HCT116 (cell line): ENCODE data around the gene ZNF121.

Source experiments
- CEBPB ChIP-seq: IDR thresholded peaks from 2 replicates; pipeline ENCODE4 v1.6.1; 2012; ENCODE audit warnings: low read depth
- EGR1 ChIP-seq: IDR thresholded peaks from 2 replicates; pipeline ENCODE4 v1.6.1; 2012; ENCODE audit warnings: low read depth
- JUND ChIP-seq: IDR thresholded peaks from 2 replicates; pipeline ENCODE4 v1.6.1; 2012
- POLR2A ChIP-seq: IDR thresholded peaks from 2 replicates; pipeline ENCODE4 v1.7.0; 2011; ENCODE audit warnings: borderline replicate concordance; ENCODE audit not compliant: insufficient read depth, insufficient read length; ENCODE audit errors: extremely low read depth
- POLR2AphosphoS5 ChIP-seq: IDR thresholded peaks from 2 replicates; pipeline ENCODE4 v1.6.1; 2011; ENCODE audit warnings: mild to moderate bottlenecking, low read depth, low read length, moderate library complexity
- RAD21 ChIP-seq: IDR thresholded peaks from 2 replicates; pipeline ENCODE4 v1.6.1; 2012; ENCODE audit warnings: low read depth, mild to moderate bottlenecking
- SRF ChIP-seq: IDR thresholded peaks from 2 replicates; pipeline ENCODE4 v1.6.1; 2012; ENCODE audit warnings: low read depth
- YY1 ChIP-seq: IDR thresholded peaks from 2 replicates; pipeline ENCODE4 v1.6.1; 2011; ENCODE audit warnings: low read length, low read depth, moderate library complexity, mild to moderate bottlenecking; ENCODE audit not compliant: insufficient replicate concordance; ENCODE audit errors: extremely low read depth
- TF ChIP-seq, protein P1 (sequence below), 3 experiments: fragments of 200-600 bp in 1 of 3; sonication (generic) in 1 of 3; IDR thresholded peaks in 2 of 3; conservative IDR thresholded peaks in 1 of 3; 2 replicates each; pipeline ENCODE4 v1.5.1; 2012 to 2017; ENCODE audit warnings: low read depth in 2 of 3, low read length in 2 of 3, antibody characterized with exemption in 1 of 3, borderline replicate concordance in 1 of 3, control low read depth in 1 of 3, mild to moderate bottlenecking in 1 of 3, mixed read lengths in 1 of 3, mixed run types in 1 of 3, moderate library complexity in 1 of 3; ENCODE audit not compliant: insufficient read depth in 1 of 3
- TF ChIP-seq, protein P2 (sequence below): IDR thresholded peaks from 2 replicates; pipeline ENCODE4 v1.6.1; 2012
- TF ChIP-seq, protein P3 (sequence below): IDR thresholded peaks from 2 replicates; pipeline ENCODE4 v1.6.1; 2012
- TF ChIP-seq, protein P4 (sequence below): IDR thresholded peaks from 2 replicates; pipeline ENCODE4 v1.6.1; 2012; ENCODE audit warnings: low read depth

DNA sequence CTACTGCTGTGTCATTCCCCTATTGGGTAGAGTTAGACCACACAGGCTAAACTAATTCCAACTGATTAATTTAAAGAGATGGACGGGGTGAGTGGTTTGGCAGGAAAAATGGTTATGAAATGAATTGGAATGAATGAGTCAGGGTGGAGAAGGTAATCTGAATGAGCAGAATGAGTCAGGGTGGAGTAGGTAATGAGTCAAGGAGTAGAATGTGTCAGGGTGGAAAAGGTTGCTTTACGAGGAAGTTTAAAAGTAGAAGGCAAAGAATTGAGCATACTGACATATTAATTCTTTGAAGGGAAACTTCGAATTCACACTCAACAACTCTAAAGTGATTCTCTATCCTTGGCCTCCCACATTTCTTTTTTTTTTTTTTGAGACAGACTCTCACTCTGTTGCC is 12.7 kb upstream of the ZNF121 start:
- TF ChIP-seq, protein P1, sequence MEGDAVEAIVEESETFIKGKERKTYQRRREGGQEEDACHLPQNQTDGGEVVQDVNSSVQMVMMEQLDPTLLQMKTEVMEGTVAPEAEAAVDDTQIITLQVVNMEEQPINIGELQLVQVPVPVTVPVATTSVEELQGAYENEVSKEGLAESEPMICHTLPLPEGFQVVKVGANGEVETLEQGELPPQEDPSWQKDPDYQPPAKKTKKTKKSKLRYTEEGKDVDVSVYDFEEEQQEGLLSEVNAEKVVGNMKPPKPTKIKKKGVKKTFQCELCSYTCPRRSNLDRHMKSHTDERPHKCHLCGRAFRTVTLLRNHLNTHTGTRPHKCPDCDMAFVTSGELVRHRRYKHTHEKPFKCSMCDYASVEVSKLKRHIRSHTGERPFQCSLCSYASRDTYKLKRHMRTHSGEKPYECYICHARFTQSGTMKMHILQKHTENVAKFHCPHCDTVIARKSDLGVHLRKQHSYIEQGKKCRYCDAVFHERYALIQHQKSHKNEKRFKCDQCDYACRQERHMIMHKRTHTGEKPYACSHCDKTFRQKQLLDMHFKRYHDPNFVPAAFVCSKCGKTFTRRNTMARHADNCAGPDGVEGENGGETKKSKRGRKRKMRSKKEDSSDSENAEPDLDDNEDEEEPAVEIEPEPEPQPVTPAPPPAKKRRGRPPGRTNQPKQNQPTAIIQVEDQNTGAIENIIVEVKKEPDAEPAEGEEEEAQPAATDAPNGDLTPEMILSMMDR (IDR thresholded peaks at IDR 0.05 in 2 of 3, conservative IDR thresholded peaks at IDR 0.05 in 1 of 3; ENCODE audit: borderline replicate concordance in 1 of 3, insufficient read depth in 1 of 3, low read depth in 2 of 3, low read length in 2 of 3), result no peak
- TF ChIP-seq EGR1 (peak; percentile 46; the same call in 1 of the 2 replicates), CEBPB (peak; percentile 94), POLR2A (no peak), JUND (peak; percentile 97), SRF (peak; percentile 65; the same call in 1 of the 2 replicates), POLR2AphosphoS5 (peak; percentile 53; the same call in 1 of the 2 replicates), RAD21 (peak; percentile 23; the same call in 1 of the 2 replicates), YY1 (no peak)
- TF ChIP-seq, protein P2, sequence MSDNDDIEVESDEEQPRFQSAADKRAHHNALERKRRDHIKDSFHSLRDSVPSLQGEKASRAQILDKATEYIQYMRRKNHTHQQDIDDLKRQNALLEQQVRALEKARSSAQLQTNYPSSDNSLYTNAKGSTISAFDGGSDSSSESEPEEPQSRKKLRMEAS, result peak; percentile 57
- TF ChIP-seq, protein P3, sequence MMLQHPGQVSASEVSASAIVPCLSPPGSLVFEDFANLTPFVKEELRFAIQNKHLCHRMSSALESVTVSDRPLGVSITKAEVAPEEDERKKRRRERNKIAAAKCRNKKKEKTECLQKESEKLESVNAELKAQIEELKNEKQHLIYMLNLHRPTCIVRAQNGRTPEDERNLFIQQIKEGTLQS, result 0 out of 2 replicates have a peak, but pooled peaks have one; percentile 51
- TF ChIP-seq, protein P4, sequence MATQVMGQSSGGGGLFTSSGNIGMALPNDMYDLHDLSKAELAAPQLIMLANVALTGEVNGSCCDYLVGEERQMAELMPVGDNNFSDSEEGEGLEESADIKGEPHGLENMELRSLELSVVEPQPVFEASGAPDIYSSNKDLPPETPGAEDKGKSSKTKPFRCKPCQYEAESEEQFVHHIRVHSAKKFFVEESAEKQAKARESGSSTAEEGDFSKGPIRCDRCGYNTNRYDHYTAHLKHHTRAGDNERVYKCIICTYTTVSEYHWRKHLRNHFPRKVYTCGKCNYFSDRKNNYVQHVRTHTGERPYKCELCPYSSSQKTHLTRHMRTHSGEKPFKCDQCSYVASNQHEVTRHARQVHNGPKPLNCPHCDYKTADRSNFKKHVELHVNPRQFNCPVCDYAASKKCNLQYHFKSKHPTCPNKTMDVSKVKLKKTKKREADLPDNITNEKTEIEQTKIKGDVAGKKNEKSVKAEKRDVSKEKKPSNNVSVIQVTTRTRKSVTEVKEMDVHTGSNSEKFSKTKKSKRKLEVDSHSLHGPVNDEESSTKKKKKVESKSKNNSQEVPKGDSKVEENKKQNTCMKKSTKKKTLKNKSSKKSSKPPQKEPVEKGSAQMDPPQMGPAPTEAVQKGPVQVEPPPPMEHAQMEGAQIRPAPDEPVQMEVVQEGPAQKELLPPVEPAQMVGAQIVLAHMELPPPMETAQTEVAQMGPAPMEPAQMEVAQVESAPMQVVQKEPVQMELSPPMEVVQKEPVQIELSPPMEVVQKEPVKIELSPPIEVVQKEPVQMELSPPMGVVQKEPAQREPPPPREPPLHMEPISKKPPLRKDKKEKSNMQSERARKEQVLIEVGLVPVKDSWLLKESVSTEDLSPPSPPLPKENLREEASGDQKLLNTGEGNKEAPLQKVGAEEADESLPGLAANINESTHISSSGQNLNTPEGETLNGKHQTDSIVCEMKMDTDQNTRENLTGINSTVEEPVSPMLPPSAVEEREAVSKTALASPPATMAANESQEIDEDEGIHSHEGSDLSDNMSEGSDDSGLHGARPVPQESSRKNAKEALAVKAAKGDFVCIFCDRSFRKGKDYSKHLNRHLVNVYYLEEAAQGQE, result no peak
